SK-N-SH (cell line): Measurements from ENCODE around the gene CPLANE2. TPM values are rescaled to one million over a fixed set of nuclear protein-coding genes. Genes with fewer than 3 reads are reported as not detected.

Source experiments
- CTCF ChIA-PET: fragments of 300-600, 350-600 bp; formaldehyde crosslinking; extraction: SDS; loops from one replicate; lab custom pipeline; 2021; lab: Yijun Ruan, JAX
- POLR2A ChIA-PET: fragments of 350-600 bp; sonication (Branson Sonifier 250); formaldehyde crosslinking; extraction: SDS; loops from one replicate; lab custom pipeline; 2020; ENCODE audit warnings: antibody characterized with exemption, inconsistent platforms; lab: Yijun Ruan, JAX
- DNase-seq: peaks from one replicate; pipeline ENCODE4 v3.0.0; 2012
- H2AFZ ChIP-seq: fragments of 200-600 bp; sonication (generic); 2 replicates; pipeline ENCODE4 v1.8.1; 2016; ENCODE audit warnings: antibody characterized with exemption, mild to moderate bottlenecking, low read depth
- H3F3A ChIP-seq: fragments of 200-600 bp; sonication (generic); replicated peaks from 2 replicates; pipeline ENCODE3; 2016; ENCODE audit warnings: antibody characterized with exemption, mild to moderate bottlenecking; ENCODE audit not compliant: insufficient read depth
- H3K27ac ChIP-seq, 2 experiments: fragments of 200-500 bp in 1 of 2; fragments of 200-600 bp in 1 of 2; sonication (Bioruptor generic) in 1 of 2; sonication (generic), shearing (Covaris generic) in 1 of 2; 2 replicates each; pipeline versions ENCODE4 v1.5.1 to v1.6.1; 2014 to 2016; ENCODE audit warnings: low read depth in 2 of 2, inconsistent platforms in 1 of 2, low read length in 1 of 2, mild to moderate bottlenecking in 1 of 2, mixed read lengths in 1 of 2
- H3K27me3 ChIP-seq: fragments of 200-600 bp; sonication (generic), shearing (Covaris generic); 2 replicates; pipeline ENCODE4 v1.6.1; 2016; ENCODE audit warnings: mixed run types; ENCODE audit not compliant: insufficient read depth
- H3K36me3 ChIP-seq, 2 experiments: fragments of 200-500 bp in 1 of 2; fragments of 200-600 bp in 1 of 2; sonication (Bioruptor generic) in 1 of 2; sonication (generic) in 1 of 2; replicated peaks in 1 of 2; 2 replicates each; pipeline versions ENCODE3 to v1.5.1; 2014 to 2016; ENCODE audit warnings: low read length in 1 of 2, mild to moderate bottlenecking in 1 of 2; ENCODE audit not compliant: insufficient read depth in 2 of 2, control insufficient read depth in 1 of 2
- H3K4me1 ChIP-seq, 2 experiments: fragments of 200-500 bp in 1 of 2; fragments of 200-600 bp in 1 of 2; sonication (Bioruptor generic) in 1 of 2; sonication (generic), shearing (Covaris generic) in 1 of 2; 2 replicates each; pipeline versions ENCODE4 v1.5.1 to v1.6.1; 2014 to 2016; ENCODE audit warnings: low read depth in 1 of 2, low read length in 1 of 2, mixed run types in 1 of 2; ENCODE audit not compliant: insufficient read depth in 2 of 2, control insufficient read depth in 1 of 2
- H3K4me2 ChIP-seq: fragments of 200-600 bp; sonication (generic), shearing (Covaris generic); 2 replicates; pipeline ENCODE4 v1.6.1; 2017; ENCODE audit warnings: mixed run types
- H3K4me3 ChIP-seq, 2 experiments: fragments of 200-500 bp in 1 of 2; fragments of 200-600 bp in 1 of 2; sonication (Bioruptor generic) in 1 of 2; sonication (generic), shearing (Covaris generic) in 1 of 2; 2 replicates each; pipeline versions ENCODE4 v1.5.1 to v1.8.1; 2014 to 2016; ENCODE audit warnings: low read depth in 2 of 2, inconsistent platforms in 1 of 2, low read length in 1 of 2, mild to moderate bottlenecking in 1 of 2, mixed read lengths in 1 of 2, moderate library complexity in 1 of 2
- H3K79me2 ChIP-seq: fragments of 200-600 bp; sonication (generic); 2 replicates; pipeline ENCODE4 v1.8.1; 2017; ENCODE audit warnings: mild to moderate bottlenecking; ENCODE audit not compliant: insufficient read depth
- H3K9ac ChIP-seq: fragments of 200-600 bp; sonication (generic); 2 replicates; pipeline ENCODE4 v1.6.1; 2017; ENCODE audit warnings: mixed run types
- H3K9me2 ChIP-seq: fragments of 200-600 bp; sonication (generic); 2 replicates; pipeline ENCODE4 v1.6.1; 2017; ENCODE audit warnings: mixed run types
- H3K9me3 ChIP-seq: fragments of 200-600 bp; sonication (generic); 2 replicates; pipeline ENCODE4 v1.6.1; 2017; ENCODE audit warnings: mixed run types, mild to moderate bottlenecking, moderate library complexity
- H4K20me1 ChIP-seq: fragments of 200-600 bp; sonication (generic); 2 replicates; pipeline ENCODE4 v1.6.1; 2017; ENCODE audit warnings: mild to moderate bottlenecking, mixed run types; ENCODE audit not compliant: insufficient read depth
- ELF1 ChIP-seq: IDR thresholded peaks from 2 replicates; pipeline ENCODE4 v1.4.0; 2012
- FOSL2 ChIP-seq: IDR thresholded peaks from 2 replicates; pipeline ENCODE4 v1.4.0; 2012; ENCODE audit warnings: low read depth, mild to moderate bottlenecking, moderate library complexity, borderline replicate concordance
- JUND ChIP-seq: IDR thresholded peaks from 2 replicates; pipeline ENCODE4 v1.4.0; 2012
- MEF2A ChIP-seq: IDR thresholded peaks from 2 replicates; pipeline ENCODE4 v1.4.0; 2012; ENCODE audit warnings: low read depth, borderline replicate concordance
- MXI1 ChIP-seq: IDR thresholded peaks from 2 replicates; pipeline ENCODE4 v1.6.1; 2012; ENCODE audit warnings: mild to moderate bottlenecking, low read depth, low read length, improper control_type of control experiment
- NFIC ChIP-seq: IDR thresholded peaks from 2 replicates; pipeline ENCODE4 v1.4.0; 2012; ENCODE audit warnings: borderline replicate concordance
- NRF1 ChIP-seq: IDR thresholded peaks from 2 replicates; pipeline ENCODE4 v1.6.1; 2012; ENCODE audit warnings: low read depth, mild to moderate bottlenecking, low read length
- PBX3 ChIP-seq: IDR thresholded peaks from 2 replicates; pipeline ENCODE4; 2012
- RXRA ChIP-seq: IDR thresholded peaks from 2 replicates; pipeline ENCODE4 v1.4.0; 2012; ENCODE audit warnings: low read depth, mild to moderate bottlenecking, borderline replicate concordance
- SIN3A ChIP-seq: IDR thresholded peaks from 2 replicates; pipeline ENCODE4 v1.6.1; 2012; ENCODE audit warnings: low read depth, mild to moderate bottlenecking, low read length, moderate library complexity, borderline replicate concordance
- SMC3 ChIP-seq: IDR thresholded peaks from 2 replicates; pipeline ENCODE4 v1.6.1; 2012; ENCODE audit warnings: low read depth, low read length, improper control_type of control experiment
- TCF12 ChIP-seq: IDR thresholded peaks from 2 replicates; pipeline ENCODE4 v1.4.0; 2012
- USF2 ChIP-seq: fragments of 150-350 bp; IDR thresholded peaks from 2 replicates; pipeline ENCODE4 v1.6.1; 2017; ENCODE audit warnings: antibody characterized with exemption, low read length, low read depth, borderline replicate concordance
- ZBTB33 ChIP-seq: IDR thresholded peaks from 2 replicates; pipeline ENCODE4 v1.4.0; 2012; ENCODE audit warnings: low read depth, borderline replicate concordance
- WGBS: methylation state at CpG from one replicate; pipeline ENCODE4 v1.1.6; 2017; ENCODE audit warnings: low lambda C conversion rate; 5-methylcytosine and 5-hydroxymethylcytosine counted together
- polyA plus RNA-seq, 3 experiments: library from polyadenylated mRNA; depleted of rRNA; stranded (reverse); fragments of >200 nt; gene quantifications; 2 replicates each; pipeline ENCODE4 v1.2.3, GENCODE V29; 2012
- TF ChIP-seq, protein P1 (sequence below): IDR thresholded peaks from 2 replicates; pipeline ENCODE4 v1.4.0; 2012; ENCODE audit warnings: low read depth
- TF ChIP-seq, protein P2 (sequence below): IDR thresholded peaks from 2 replicates; pipeline ENCODE4 v1.4.0; 2012; ENCODE audit warnings: low read depth, borderline replicate concordance
- TF ChIP-seq, protein P3 (sequence below): fragments of 200-600 bp; sonication (generic); IDR thresholded peaks from 2 replicates; pipeline ENCODE4 v1.6.1; 2017; ENCODE audit warnings: antibody characterized with exemption, mild to moderate bottlenecking, moderate library complexity

CPLANE2 gene
- polyA plus RNA-seq, 1 of the 3 experiments (the other 2 are of a cell fraction), result 8.6 TPM

DNA sequence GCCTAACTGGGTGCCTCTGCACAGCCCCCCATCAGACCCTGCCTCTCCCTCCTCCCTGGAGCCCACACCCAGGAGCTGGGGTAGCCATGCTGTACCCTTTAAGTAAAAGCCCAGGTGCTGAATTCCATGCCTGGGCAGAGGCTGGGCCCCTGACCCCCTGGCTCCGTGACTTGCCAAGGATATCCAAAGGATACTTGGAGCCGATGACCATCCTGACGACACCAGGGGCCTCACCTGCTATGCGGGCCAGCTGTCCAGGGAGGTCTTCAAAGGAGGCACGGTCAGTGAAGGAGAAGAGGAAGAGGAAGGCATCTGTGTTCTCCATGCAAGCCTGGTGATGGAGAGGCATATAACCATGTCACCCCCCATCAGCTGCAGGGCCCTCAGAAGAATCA is 4.7 kb downstream of the CPLANE2 start:
- POLR2A ChIA-PET, result no interaction called here
- Histone ChIP-seq H3K4me2 (no peak overlapping the region), H3K27ac (no peak overlapping the region), H3K36me3 (no peaks in the 10 kb centered on the region), H3K79me2 (no peaks in the 10 kb centered on the region), H3K27me3 (no peaks in the 10 kb centered on the region), H3K9me2 (no peaks in the 10 kb centered on the region), H2AFZ (no peak overlapping the region), H4K20me1 (no peaks in the 10 kb centered on the region), H3K4me1 (peaks cover 2 to 9% of the 10 kb centered on the region in 2 experiments), H3K9ac (no peak overlapping the region), H3F3A (peaks cover 2% of the 10 kb centered on the region), H3K9me3 (no peaks in the 10 kb centered on the region), H3K4me3 (no peak overlapping the region)
- CTCF ChIA-PET, result interaction anchor here (1.2 to 2.7 kb wide), 3 partner anchors 10 to 154 kb away, joined by 4 to 13 read pairs (median 6); no protein-coding TSS in a partner anchor
- WGBS, result 100% methylated on average over 3 of the region's 5 CpGs
- no peak for DNase-seq
- TF ChIP-seq PBX3, result no peak
- TF ChIP-seq, protein P1, sequence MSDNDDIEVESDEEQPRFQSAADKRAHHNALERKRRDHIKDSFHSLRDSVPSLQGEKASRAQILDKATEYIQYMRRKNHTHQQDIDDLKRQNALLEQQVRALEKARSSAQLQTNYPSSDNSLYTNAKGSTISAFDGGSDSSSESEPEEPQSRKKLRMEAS, result no peak
- TF ChIP-seq, protein P2, sequence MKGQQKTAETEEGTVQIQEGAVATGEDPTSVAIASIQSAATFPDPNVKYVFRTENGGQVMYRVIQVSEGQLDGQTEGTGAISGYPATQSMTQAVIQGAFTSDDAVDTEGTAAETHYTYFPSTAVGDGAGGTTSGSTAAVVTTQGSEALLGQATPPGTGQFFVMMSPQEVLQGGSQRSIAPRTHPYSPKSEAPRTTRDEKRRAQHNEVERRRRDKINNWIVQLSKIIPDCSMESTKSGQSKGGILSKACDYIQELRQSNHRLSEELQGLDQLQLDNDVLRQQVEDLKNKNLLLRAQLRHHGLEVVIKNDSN, result no peak
- no peak for TF ChIP-seq NRF1
- TF ChIP-seq FOSL2, result no peak
- no peak for TF ChIP-seq RXRA
- TF ChIP-seq ELF1, result no peak
- no peak for TF ChIP-seq NFIC
- no peak for TF ChIP-seq SIN3A
- no peak for TF ChIP-seq JUND
- TF ChIP-seq, protein P3, sequence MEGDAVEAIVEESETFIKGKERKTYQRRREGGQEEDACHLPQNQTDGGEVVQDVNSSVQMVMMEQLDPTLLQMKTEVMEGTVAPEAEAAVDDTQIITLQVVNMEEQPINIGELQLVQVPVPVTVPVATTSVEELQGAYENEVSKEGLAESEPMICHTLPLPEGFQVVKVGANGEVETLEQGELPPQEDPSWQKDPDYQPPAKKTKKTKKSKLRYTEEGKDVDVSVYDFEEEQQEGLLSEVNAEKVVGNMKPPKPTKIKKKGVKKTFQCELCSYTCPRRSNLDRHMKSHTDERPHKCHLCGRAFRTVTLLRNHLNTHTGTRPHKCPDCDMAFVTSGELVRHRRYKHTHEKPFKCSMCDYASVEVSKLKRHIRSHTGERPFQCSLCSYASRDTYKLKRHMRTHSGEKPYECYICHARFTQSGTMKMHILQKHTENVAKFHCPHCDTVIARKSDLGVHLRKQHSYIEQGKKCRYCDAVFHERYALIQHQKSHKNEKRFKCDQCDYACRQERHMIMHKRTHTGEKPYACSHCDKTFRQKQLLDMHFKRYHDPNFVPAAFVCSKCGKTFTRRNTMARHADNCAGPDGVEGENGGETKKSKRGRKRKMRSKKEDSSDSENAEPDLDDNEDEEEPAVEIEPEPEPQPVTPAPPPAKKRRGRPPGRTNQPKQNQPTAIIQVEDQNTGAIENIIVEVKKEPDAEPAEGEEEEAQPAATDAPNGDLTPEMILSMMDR, result no peak
- no peak for TF ChIP-seq TCF12
- TF ChIP-seq ZBTB33, result no peak
- no peak for TF ChIP-seq USF2
- TF ChIP-seq MXI1, result no peak
- no peak for TF ChIP-seq SMC3
- no peak for TF ChIP-seq MEF2A
